Endothelial cell of umbilical vein (primary cell): ENCODE data around the gene SH3BGRL3.

Experiments
- EZH2 ChIP-seq: IDR thresholded peaks from 2 replicates; pipeline ENCODE4 v1.6.1; 2012; ENCODE audit warnings: borderline replicate concordance, low read depth, mild to moderate bottlenecking, moderate library complexity, low read length, inconsistent platforms; ENCODE audit not compliant: severe bottlenecking
- POLR2A ChIP-seq: IDR thresholded peaks from 2 replicates; pipeline ENCODE4 v1.6.1; 2012; ENCODE audit warnings: low read depth, mild to moderate bottlenecking, control low read depth, low read length
- POLR2AphosphoS5 ChIP-seq: IDR thresholded peaks from 2 replicates; pipeline ENCODE4 v1.6.1; 2012; ENCODE audit warnings: low read depth, mild to moderate bottlenecking, control low read depth, low read length, moderate library complexity; ENCODE audit not compliant: insufficient read depth
- TF ChIP-seq, protein P1 (sequence below), 2 donors: IDR thresholded peaks; 1 replicate in 1 of 2; 2 replicates in 1 of 2; pipeline ENCODE4 v1.5.1; 2011; ENCODE audit warnings: low read length in 2 of 2, mild to moderate bottlenecking in 2 of 2, moderate library complexity in 2 of 2, control low read depth in 1 of 2, inconsistent platforms in 1 of 2, low read depth in 1 of 2; ENCODE audit not compliant: insufficient read depth in 1 of 2; ENCODE audit errors: extremely low read depth in 1 of 2

DNA sequence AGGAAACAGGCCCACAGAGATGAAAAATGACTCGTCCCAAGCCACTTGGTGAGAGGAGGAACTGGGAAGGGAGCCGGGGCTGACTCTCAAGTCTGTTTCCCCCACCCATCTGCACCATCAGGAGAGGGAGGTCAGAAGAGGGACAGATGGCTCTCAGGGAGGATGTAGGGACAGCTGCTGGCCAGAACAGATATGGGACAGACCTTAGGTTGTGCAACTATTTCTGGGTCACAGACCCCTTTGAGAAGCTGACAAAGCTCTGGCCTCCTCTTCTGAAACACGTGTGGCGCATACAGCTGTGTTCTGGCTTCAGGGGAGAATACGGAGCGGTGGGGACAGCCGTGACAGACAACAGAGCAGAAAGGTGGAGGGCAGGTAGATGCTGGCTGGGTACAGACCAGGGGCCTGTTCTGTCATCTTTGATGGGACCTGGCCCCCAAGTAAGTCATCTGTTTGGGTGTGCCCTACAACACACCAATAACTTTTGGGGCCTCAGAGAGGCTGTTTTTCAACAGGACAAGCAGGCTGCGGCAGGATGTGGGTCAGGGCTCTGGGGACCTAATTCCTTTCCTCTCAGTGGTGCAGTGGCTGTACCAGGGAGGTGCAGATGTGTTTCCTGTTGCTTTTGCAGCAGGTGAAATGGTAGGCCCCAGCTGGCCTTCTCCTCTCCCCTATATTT is 7.3 kb downstream of the SH3BGRL3 start:
- TF ChIP-seq, protein P1, sequence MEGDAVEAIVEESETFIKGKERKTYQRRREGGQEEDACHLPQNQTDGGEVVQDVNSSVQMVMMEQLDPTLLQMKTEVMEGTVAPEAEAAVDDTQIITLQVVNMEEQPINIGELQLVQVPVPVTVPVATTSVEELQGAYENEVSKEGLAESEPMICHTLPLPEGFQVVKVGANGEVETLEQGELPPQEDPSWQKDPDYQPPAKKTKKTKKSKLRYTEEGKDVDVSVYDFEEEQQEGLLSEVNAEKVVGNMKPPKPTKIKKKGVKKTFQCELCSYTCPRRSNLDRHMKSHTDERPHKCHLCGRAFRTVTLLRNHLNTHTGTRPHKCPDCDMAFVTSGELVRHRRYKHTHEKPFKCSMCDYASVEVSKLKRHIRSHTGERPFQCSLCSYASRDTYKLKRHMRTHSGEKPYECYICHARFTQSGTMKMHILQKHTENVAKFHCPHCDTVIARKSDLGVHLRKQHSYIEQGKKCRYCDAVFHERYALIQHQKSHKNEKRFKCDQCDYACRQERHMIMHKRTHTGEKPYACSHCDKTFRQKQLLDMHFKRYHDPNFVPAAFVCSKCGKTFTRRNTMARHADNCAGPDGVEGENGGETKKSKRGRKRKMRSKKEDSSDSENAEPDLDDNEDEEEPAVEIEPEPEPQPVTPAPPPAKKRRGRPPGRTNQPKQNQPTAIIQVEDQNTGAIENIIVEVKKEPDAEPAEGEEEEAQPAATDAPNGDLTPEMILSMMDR (IDR thresholded peaks at IDR 0.05; ENCODE audit: extremely low read depth in 1 of 2, insufficient read depth in 1 of 2, low read depth in 1 of 2, low read length in 2 of 2), result no peak
- no peak for TF ChIP-seq POLR2A
- no peak for TF ChIP-seq EZH2
- no peak for TF ChIP-seq POLR2AphosphoS5
